Measurements from ENCODE around the gene TEPSIN.

TEPSIN gene

GRCh38 chr17:81195941-81196495, 42.8 kb downstream of the TEPSIN start:
- DNase-seq, result no peak

GRCh38 chr17:81194941-81195901, 43.6 kb downstream of the TEPSIN start:
- no peak for DNase-seq

- no peak for DNase-seq
Observed at GRCh38 chr17:81194225-81194760, 44.6 kb downstream of the TEPSIN start.

GRCh38 chr17:81193470-81194224, 45.2 kb downstream of the TEPSIN start:
- no peak for DNase-seq

GRCh38 chr17:81193051-81193410, 45.8 kb downstream of the TEPSIN start:
- DNase-seq, result no peak

GRCh38 chr17:81192386-81193050, 46.3 kb downstream of the TEPSIN start:
- DNase-seq, result no peak

- no peak for DNase-seq
Observed at GRCh38 chr17:81191646-81192045, 47.2 kb downstream of the TEPSIN start.

- DNase-seq, result no peak
Observed at GRCh38 chr17:81191116-81191515, 47.7 kb downstream of the TEPSIN start.

GRCh38 chr17:81190591-81190990, 48.3 kb downstream of the TEPSIN start:
- DNase-seq, result no peak

- no peak for DNase-seq
Observed at GRCh38 chr17:81189670-81190530, 49.0 kb downstream of the TEPSIN start.

GRCh38 chr17:81189016-81189415, 49.8 kb downstream of the TEPSIN start:
- DNase-seq, result no peak

GRCh38 chr17:81188491-81188840, 50.4 kb downstream of the TEPSIN start:
- no peak for DNase-seq

GRCh38 chr17:81187586-81188490, 51.0 kb downstream of the TEPSIN start:
- no peak for DNase-seq

- no peak for DNase-seq
Observed at GRCh38 chr17:81187120-81187519, 51.7 kb downstream of the TEPSIN start.

GRCh38 chr17:81186203-81186602, 52.7 kb downstream of the TEPSIN start:
- DNase-seq, result no peak

- DNase-seq, result no peak
Observed at GRCh38 chr17:81184555-81184954, 54.3 kb downstream of the TEPSIN start.

GRCh38 chr17:81183807-81184206, 55.0 kb downstream of the TEPSIN start:
- DNase-seq, result no peak

GRCh38 chr17:81183316-81183715, 55.5 kb downstream of the TEPSIN start:
- no peak for DNase-seq

- no peak for DNase-seq
Observed at GRCh38 chr17:81182596-81182995, 56.3 kb downstream of the TEPSIN start.

- DNase-seq, result no peak
Observed at GRCh38 chr17:81181811-81182185, 57.1 kb downstream of the TEPSIN start.

Measured in GOT3 (cell line).